ENCODE results near the gene ERC1. TPM values are rescaled to one million over a fixed set of nuclear protein-coding genes. Genes with fewer than 3 reads are reported as not detected.

Gene ERC1
- total RNA-seq, 4 donors from 2014 or later = 58.0 to 83.2 (median 73.5) TPM

DNA sequence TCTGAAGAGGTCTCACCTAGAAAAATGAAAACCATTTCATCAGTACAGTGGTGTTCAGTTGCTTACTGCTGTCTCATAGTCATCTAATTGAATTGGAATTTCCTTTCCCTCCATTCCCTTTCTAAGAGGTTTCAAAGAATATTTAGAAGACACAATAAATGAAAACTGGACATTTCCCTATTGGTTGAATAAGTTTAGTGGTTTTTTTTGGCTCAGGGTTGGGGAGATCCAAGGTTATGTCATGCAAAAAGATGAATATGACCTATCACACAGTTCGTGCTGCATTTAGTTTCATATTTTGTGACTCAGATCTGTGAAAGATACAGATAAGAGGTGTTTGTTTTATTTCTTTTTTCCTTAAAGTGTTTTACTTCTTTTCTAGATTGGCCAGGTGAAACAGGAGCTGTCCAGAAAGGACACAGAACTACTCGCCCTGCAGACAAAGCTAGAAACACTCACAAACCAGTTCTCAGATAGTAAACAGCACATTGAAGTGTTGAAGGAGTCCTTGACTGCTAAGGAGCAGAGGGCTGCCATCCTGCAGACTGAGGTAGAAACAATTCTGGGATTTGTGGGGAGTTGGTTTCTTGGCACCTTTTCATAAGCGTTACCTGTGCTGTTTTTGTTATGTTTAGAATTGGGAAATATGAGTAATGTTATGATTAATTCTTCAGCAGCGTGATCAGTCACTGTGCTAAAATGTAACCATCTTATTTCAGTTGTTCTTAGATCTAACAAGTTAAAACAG is 124.6 kb downstream of the ERC1 start:
- Histone ChIP-seq H3K27ac (no peak overlapping the region), H3K4me1 (no peaks in the 10 kb centered on the region), H3K36me3 (peaks cover 0 to 16% (median 0%) of the 10 kb centered on the region in 3 donors), H3K4me3 (no peak overlapping the region), H3K9me3 (no peaks in the 10 kb centered on the region), H3K27me3 (no peaks in the 10 kb centered on the region)
- TF ChIP-seq, protein P1, sequence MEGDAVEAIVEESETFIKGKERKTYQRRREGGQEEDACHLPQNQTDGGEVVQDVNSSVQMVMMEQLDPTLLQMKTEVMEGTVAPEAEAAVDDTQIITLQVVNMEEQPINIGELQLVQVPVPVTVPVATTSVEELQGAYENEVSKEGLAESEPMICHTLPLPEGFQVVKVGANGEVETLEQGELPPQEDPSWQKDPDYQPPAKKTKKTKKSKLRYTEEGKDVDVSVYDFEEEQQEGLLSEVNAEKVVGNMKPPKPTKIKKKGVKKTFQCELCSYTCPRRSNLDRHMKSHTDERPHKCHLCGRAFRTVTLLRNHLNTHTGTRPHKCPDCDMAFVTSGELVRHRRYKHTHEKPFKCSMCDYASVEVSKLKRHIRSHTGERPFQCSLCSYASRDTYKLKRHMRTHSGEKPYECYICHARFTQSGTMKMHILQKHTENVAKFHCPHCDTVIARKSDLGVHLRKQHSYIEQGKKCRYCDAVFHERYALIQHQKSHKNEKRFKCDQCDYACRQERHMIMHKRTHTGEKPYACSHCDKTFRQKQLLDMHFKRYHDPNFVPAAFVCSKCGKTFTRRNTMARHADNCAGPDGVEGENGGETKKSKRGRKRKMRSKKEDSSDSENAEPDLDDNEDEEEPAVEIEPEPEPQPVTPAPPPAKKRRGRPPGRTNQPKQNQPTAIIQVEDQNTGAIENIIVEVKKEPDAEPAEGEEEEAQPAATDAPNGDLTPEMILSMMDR (IDR thresholded peaks at IDR 0.05) = no peak
- no peak for TF ChIP-seq POLR2A (IDR thresholded peaks at IDR 0.05)
- no peak for DNase-seq (ENCODE audit: low spot score in 2 of 2)
- 75% methylated on average over 4 of the region's 4 CpGs for WGBS, 2 donors

DNA sequence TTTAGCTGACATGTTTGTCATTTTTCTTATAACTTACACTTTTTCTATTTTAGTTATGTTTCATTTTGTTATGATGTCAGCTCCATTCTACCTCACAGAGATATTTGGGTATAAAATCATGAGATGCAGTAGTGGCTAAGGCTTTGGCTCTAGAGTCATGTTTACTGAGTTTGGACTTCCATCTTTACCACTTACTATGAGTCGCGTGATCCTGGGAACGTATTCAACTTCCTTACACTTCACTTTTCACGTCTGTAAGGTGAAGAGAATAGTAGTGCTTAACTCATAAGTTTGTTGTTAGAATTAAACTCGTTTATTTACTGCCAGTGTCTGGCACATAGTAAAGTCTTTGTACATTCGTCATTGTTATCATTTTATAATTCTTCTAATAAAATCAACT is 126.3 kb downstream of the ERC1 start:
- Histone ChIP-seq H3K36me3 (peaks cover 0 to 4% (median 0%) of the 10 kb centered on the region in 3 donors), H3K9me3 (no peaks in the 10 kb centered on the region), H3K4me1 (no peaks in the 10 kb centered on the region), H3K27me3 (no peaks in the 10 kb centered on the region), H3K27ac (no peak overlapping the region), H3K4me3 (no peak overlapping the region)
- DNase-seq (ENCODE audit: low spot score in 2 of 2) = no peak
- TF ChIP-seq EP300 (IDR thresholded peaks at IDR 0.05) = no peak
- TF ChIP-seq, protein P1 (IDR thresholded peaks at IDR 0.05) = no peak
- TF ChIP-seq POLR2A (IDR thresholded peaks at IDR 0.05) = no peak
- WGBS, 2 donors = 78 to 79% methylated on average over 6 of the region's 6 CpGs

DNA sequence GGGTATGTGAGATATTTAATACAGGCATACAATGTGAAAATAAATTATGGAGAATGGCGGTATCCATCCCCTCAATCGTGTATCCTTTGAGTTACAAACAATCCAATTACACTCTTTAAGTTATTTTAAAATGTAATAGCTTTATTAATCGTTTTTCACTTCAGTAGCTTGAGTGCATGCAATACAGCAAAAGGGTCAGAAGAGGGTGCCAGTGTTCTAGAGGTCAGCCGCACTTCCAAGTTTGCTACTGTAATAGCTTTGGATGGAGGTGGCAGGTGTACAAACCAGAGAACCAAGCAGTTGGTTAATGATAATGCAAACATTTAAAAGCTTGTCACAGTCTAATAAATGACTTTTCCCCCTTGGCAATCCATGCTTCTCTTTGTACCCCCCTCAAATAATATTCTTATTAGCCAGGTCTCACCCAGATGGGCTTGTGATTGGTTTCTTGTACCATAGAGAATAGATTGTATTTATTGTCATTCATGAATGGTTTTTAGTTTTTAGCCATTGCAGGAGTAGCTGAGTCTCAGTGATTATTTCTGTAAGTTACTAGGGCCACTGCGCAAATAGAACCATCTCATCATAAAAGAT is 127.0 kb downstream of the ERC1 start:
- Histone ChIP-seq H3K9me3 (no peaks in the 10 kb centered on the region), H3K4me1 (no peaks in the 10 kb centered on the region), H3K27ac (no peak overlapping the region), H3K4me3 (no peak overlapping the region), H3K27me3 (no peaks in the 10 kb centered on the region), H3K36me3 (peaks cover 0 to 4% (median 0%) of the 10 kb centered on the region in 3 donors)
- TF ChIP-seq POLR2A (IDR thresholded peaks at IDR 0.05) = no peak
- TF ChIP-seq, protein P1 (IDR thresholded peaks at IDR 0.05) = peak; percentile 82 to 92 (median 86)
- DNase-seq (ENCODE audit: low spot score in 2 of 2) = peak; percentile 61 to 85
- WGBS, 2 donors = 24 to 25% methylated on average over 5 of the region's 5 CpGs

DNA sequence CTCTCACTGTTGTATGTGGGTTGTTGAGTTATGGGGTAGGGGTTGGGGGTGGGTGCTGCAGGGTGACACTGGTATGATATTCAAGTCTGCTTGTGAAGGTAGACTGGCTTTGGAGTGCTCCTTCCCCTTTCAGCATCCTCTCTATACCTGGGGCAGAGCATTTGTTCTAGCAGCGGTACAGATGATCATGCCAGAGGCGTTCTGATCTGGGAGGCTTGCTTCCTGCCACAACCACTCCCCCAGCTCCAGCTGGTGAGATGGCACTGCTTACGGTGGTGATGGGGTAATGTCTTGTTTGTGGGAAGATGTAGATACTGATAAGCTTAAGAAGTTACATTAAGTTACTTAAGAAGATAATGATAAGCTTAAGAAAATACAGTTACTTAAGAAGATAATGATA is 131.8 kb downstream of the ERC1 start:
- Histone ChIP-seq H3K27me3 (no peaks in the 10 kb centered on the region), H3K4me1 (no peaks in the 10 kb centered on the region), H3K36me3 (peaks cover 0 to 2% (median 0%) of the 10 kb centered on the region in 3 donors), H3K4me3 (no peak overlapping the region), H3K27ac (no peak overlapping the region), H3K9me3 (no peaks in the 10 kb centered on the region)
- TF ChIP-seq POLR2A (IDR thresholded peaks at IDR 0.05) (no peak), EP300 (IDR thresholded peaks at IDR 0.05) (no peak)
- TF ChIP-seq, protein P1 (IDR thresholded peaks at IDR 0.05) = no peak
- DNase-seq (ENCODE audit: low spot score in 2 of 2) = no peak
- 75 to 85% methylated on average over 3 of the region's 3 CpGs for whole genome bisulfite sequencing, 2 donors

DNA sequence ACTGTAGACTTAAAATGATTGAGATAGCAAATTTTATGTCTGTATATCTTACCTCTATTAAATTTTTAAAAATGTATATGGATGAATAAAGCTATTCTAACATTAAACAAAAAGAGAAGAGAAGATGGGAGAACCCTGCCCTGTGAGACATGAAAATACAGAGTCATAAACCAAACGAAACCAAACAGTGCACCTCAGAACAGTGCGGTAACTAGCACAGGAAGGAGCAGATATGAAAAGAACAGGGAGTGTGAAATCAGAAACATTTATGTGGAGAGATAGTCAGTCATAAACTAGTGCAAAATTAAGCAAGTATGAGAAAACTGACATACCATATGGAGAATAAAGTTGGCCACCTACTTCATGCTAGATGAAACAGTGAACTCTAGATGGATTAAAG is 135.1 kb downstream of the ERC1 start:
- 89 to 90% methylated on average over 2 of the region's 2 CpGs for WGBS, 2 donors
- H3K4me3 ChIP-seq = no peak overlapping the region

More for the DNA sequence above, 135.1 kb downstream of the ERC1 start:
- TF ChIP-seq, protein P1 (IDR thresholded peaks at IDR 0.05) = no peak
- TF ChIP-seq EP300 (IDR thresholded peaks at IDR 0.05) (no peak), POLR2A (IDR thresholded peaks at IDR 0.05) (no peak)
- Histone ChIP-seq H3K27me3 (no peaks in the 10 kb centered on the region), H3K27ac (no peak overlapping the region), H3K36me3 (peaks cover 0 to 4% (median 0%) of the 10 kb centered on the region in 3 donors), H3K9me3 (no peaks in the 10 kb centered on the region), H3K4me1 (no peaks in the 10 kb centered on the region)
- DNase-seq (ENCODE audit: low spot score in 2 of 2) = no peak

All from tibial nerve (tissue), 4 donors.